WTC11 (cell line): ENCODE results near the gene PCBP3. TPM values are rescaled to one million over a fixed set of nuclear protein-coding genes. Genes with fewer than 3 reads are reported as not detected.

ENCODE experiments used
- ATAC-seq: fragments of 200-7000 bp; cut with Tn5 transposase; 2 replicates; pipeline ENCODE4 v1.10.0; 2021; ENCODE audit warnings: mild to moderate bottlenecking, moderate library complexity
- CTCF ChIA-PET: fragments of 300-600 bp; sonication (Branson Sonifier 250); formaldehyde crosslinking; loops from one replicate; lab custom pipeline; 2021; ENCODE audit warnings: antibody characterized with exemption; lab: Charles Lee
- POLR2A ChIA-PET: fragments of 350-600 bp; sonication (Branson Sonifier 250); formaldehyde crosslinking; loops from one replicate; lab custom pipeline; 2021; ENCODE audit warnings: antibody characterized with exemption; lab: Charles Lee
- DNase-seq: peaks from one replicate; pipeline ENCODE4 v3.0.0; 2021; ENCODE audit warnings: low spot score
- H3K27ac Mint-ChIP-seq: 2 replicates; pipeline ENCODE4 v1.8.0; 2021; ENCODE audit warnings: mixed read lengths
- H3K27me3 Mint-ChIP-seq: 2 replicates; pipeline ENCODE4 v1.8.0; 2021; ENCODE audit warnings: low read depth, mild to moderate bottlenecking, moderate library complexity, mixed read lengths
- H3K36me3 Mint-ChIP-seq: 2 replicates; pipeline ENCODE4 v1.8.0; 2021; ENCODE audit warnings: mixed read lengths
- H3K4me1 Mint-ChIP-seq: 2 replicates; pipeline ENCODE4 v1.8.0; 2022; ENCODE audit warnings: mixed read lengths
- H3K4me3 Mint-ChIP-seq: 2 replicates; pipeline ENCODE4 v1.8.0; 2021; ENCODE audit warnings: mild to moderate bottlenecking, moderate library complexity, mixed read lengths
- H3K9me3 Mint-ChIP-seq: 2 replicates; pipeline ENCODE4 v1.8.0; 2021; ENCODE audit warnings: mixed read lengths
- CBFB ChIP-seq: sonication (generic); formaldehyde crosslinking; IDR thresholded peaks from 2 replicates; pipeline ENCODE4 v1.8.1; 2022; ENCODE audit warnings: mild to moderate bottlenecking, low read depth, missing genetic modification reagents
- ESRRA ChIP-seq: sonication (generic); formaldehyde crosslinking; IDR thresholded peaks from 2 replicates; pipeline ENCODE4 v1.8.1; 2022; ENCODE audit warnings: mild to moderate bottlenecking, missing genetic modification reagents, borderline replicate concordance
- FOXP1 ChIP-seq: sonication (generic); formaldehyde crosslinking; IDR thresholded peaks from 2 replicates; pipeline ENCODE4 v1.8.0; 2022; ENCODE audit warnings: missing genetic modification reagents, mild to moderate bottlenecking, moderate library complexity, borderline replicate concordance
- FOXP4 ChIP-seq: sonication (generic); formaldehyde crosslinking; IDR thresholded peaks from 2 replicates; pipeline ENCODE4 v1.8.0; 2022; ENCODE audit warnings: mild to moderate bottlenecking, missing genetic modification reagents
- KAT7 ChIP-seq: sonication (generic); formaldehyde crosslinking; IDR thresholded peaks from 2 replicates; pipeline ENCODE4 v1.8.1; 2023; ENCODE audit warnings: missing genetic modification reagents, mild to moderate bottlenecking, borderline replicate concordance
- MAX ChIP-seq: sonication (generic); formaldehyde crosslinking; IDR thresholded peaks from 2 replicates; pipeline ENCODE4 v1.8.0; 2022; ENCODE audit warnings: mild to moderate bottlenecking, missing genetic modification reagents
- PRRX2 ChIP-seq: fragments of 250-450 bp; sonication (Bioruptor Pico); IDR thresholded peaks from 2 replicates; pipeline ENCODE4 v1.8.0; 2021; ENCODE audit warnings: mild to moderate bottlenecking
- RELA ChIP-seq: sonication (generic); formaldehyde crosslinking; IDR thresholded peaks from 2 replicates; pipeline ENCODE4 v1.8.1; 2022; ENCODE audit warnings: missing genetic modification reagents, mild to moderate bottlenecking, borderline replicate concordance
- RORB ChIP-seq: fragments of 250-450 bp; sonication (Bioruptor Pico); IDR thresholded peaks from 2 replicates; pipeline ENCODE4 v1.9.0; 2021; ENCODE audit warnings: mild to moderate bottlenecking
- ZNF138 ChIP-seq: sonication (generic); formaldehyde crosslinking; conservative IDR thresholded peaks from 2 replicates; pipeline ENCODE4 v1.8.1; 2022; ENCODE audit warnings: mild to moderate bottlenecking, moderate library complexity, missing genetic modification reagents
- ZNF219 ChIP-seq: sonication (generic); formaldehyde crosslinking; IDR thresholded peaks from 2 replicates; pipeline ENCODE4 v1.8.0; 2023; ENCODE audit warnings: missing genetic modification reagents, mild to moderate bottlenecking, borderline replicate concordance
- ZNF281 ChIP-seq: sonication (generic); formaldehyde crosslinking; IDR thresholded peaks from 2 replicates; pipeline ENCODE4 v1.8.0; 2023; ENCODE audit warnings: mild to moderate bottlenecking, missing genetic modification reagents
- ZNF317 ChIP-seq: sonication (generic); formaldehyde crosslinking; IDR thresholded peaks from 2 replicates; pipeline ENCODE4 v1.8.1; 2023; ENCODE audit warnings: low read depth, mild to moderate bottlenecking, moderate library complexity, missing genetic modification reagents, borderline replicate concordance
- ZNF671 ChIP-seq: fragments of 250-450 bp; sonication (Bioruptor Pico); IDR thresholded peaks from 2 replicates; pipeline ENCODE4 v1.8.0; 2021; ENCODE audit warnings: mild to moderate bottlenecking
- total RNA-seq: library from RNA; stranded (reverse); gene quantifications from 3 replicates; pipeline ENCODE4 v1.2.3, GENCODE V29; 2021
- TF ChIP-seq, protein P1 (sequence below): sonication (generic); formaldehyde crosslinking; IDR thresholded peaks from 2 replicates; pipeline ENCODE4 v1.8.0; 2023; ENCODE audit warnings: missing genetic modification reagents

PCBP3 gene
- total RNA-seq, 1 experiment from 2014 or later, result 8.5 TPM

DNA sequence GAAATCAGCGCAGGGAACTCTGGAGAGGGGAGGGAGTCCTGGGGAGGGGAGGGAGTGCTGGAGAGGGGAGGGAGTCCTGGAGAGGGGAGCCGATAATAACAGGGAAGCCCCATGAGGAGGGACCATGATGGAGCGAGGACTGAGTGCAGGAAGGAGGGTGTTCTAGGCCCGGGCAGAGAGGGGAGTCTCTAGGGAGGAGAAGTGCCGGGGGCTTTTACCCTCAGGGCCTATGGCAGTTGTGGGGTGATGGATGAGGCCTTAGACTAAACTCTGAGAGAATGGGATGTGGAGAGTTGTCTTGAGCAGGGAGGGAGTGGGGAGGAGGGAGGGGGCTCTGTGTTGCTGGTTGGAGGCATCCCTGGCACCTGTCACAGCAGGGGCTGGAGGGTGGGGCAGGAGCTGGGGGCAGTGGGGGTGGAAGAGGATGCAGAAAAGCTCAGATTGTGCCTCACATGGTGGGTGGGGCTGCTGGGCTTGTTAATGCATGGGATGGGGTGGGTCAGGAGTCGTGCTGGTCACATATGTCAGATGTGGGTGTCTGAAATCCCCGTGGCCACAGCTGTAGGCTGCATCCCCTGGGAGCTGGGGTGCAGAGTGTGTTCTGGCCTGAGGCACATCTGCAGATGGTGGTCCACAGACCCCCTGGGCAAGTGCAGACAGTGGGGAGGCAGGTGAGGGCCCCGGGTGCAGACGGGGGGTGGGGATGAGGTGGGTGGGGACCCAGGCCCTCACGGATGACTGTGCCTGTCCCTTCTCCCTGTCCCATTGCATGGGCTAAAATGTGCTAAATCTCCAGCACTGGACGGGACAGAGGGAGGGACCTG is 249.6 kb downstream of the PCBP3 start:
- ChIA-PET CTCF (interaction anchor here (0.6 to 1.5 kb wide), 2 partner anchors 13 to 30 kb away, joined by 3 read pairs; no protein-coding TSS in a partner anchor), POLR2A (no interaction called here)
- no peaks in the 10 kb centered on the region for H3K36me3 Mint-ChIP-seq
- no peak for TF ChIP-seq FOXP1 (CRISPR knock-in tag)
- DNase-seq (no peak), ATAC-seq (no peak)
- no peaks in the 10 kb centered on the region for H3K9me3 Mint-ChIP-seq
- H3K4me1 Mint-ChIP-seq, result no peaks in the 10 kb centered on the region
- H3K4me3 Mint-ChIP-seq, result no peak overlapping the region
- H3K27me3 Mint-ChIP-seq, result no peaks in the 10 kb centered on the region; the same call in none of the 2 replicates
- no peak overlapping the region for H3K27ac Mint-ChIP-seq

DNA sequence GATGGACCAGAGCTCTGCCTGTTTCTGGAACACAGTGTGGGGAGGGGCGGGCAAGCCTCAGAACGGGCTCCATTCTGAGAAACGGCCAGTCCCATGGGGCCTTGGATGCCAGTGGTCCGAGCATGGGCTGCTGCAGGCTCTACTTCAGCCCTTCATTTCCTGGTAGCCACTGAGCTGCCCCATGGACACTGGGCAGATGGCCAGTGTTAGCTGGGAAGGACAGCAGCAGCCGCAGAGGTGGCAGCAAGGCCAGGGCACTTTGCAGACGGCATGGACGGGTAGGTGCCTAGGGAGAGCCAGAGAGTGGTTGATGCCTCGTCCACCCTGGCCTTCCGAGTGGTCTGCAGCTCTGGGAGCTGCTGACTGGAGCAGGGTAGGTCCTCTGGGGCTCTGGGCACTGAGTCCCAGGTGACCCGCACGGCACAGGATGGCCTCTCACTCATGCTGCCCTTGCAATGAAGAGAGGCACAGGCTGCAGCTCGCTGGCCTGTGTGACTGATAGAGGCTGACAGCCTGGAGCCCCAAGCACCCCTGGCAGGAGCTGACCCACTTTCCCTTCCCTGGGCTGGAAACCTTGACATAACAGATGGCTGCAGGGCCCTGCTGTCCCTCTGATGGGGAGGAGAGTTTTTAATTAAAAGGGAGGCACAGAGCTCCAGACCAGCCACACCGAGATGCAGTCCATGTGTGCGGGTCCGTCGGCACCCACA is 250.4 kb downstream of the PCBP3 start:
- ChIA-PET CTCF (interaction anchor here (0.7 to 1.5 kb wide), 3 partner anchors 14 to 29 kb away, joined by 3 to 4 read pairs (median 3); no protein-coding TSS in a partner anchor), POLR2A (no interaction called here)
- TF ChIP-seq MAX (CRISPR knock-in tag) (no peak), ESRRA (CRISPR knock-in tag) (no peak)
- H3K27me3 Mint-ChIP-seq, result no peaks in the 10 kb centered on the region; the same call in none of the 2 replicates
- H3K9me3 Mint-ChIP-seq, result no peaks in the 10 kb centered on the region
- H3K4me3 Mint-ChIP-seq, result no peak overlapping the region
- no peaks in the 10 kb centered on the region for H3K36me3 Mint-ChIP-seq
- ATAC-seq (no peak), DNase-seq (no peak)
- H3K4me1 Mint-ChIP-seq, result no peaks in the 10 kb centered on the region
- H3K27ac Mint-ChIP-seq, result no peak overlapping the region

DNA sequence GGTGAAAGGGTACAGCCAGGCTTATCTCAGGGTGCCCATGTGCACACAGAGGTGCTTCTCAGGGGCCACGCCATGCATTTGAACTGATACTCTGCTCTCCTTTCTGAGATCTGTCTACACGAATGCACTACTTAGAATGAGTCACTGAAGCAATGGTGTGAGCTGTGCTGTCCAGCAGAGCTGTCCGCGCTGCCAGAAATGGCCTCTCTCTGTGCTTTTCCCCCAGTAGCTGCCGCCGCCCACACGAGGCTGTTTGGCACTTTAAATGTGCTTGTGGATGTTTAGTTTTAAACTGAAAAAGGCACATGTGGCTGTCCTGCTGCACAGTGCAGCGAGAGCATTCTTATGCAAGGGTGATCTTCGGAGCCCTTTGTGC is 250.9 kb downstream of the PCBP3 start:
- H3K4me3 Mint-ChIP-seq, result no peak overlapping the region
- no peak for ATAC-seq

More for the DNA sequence above, 250.9 kb downstream of the PCBP3 start:
- ChIA-PET CTCF (interaction anchor here (1.2 kb wide), 1 partner anchor 14 kb away, joined by 4 read pairs; no protein-coding TSS in a partner anchor), POLR2A (no interaction called here)
- Mint-ChIP-seq H3K4me1 (no peaks in the 10 kb centered on the region), H3K27me3 (no peaks in the 10 kb centered on the region; the same call in none of the 2 replicates), H3K36me3 (no peaks in the 10 kb centered on the region), H3K9me3 (no peaks in the 10 kb centered on the region), H3K27ac (no peak overlapping the region; the same call in 1 of the 2 replicates)
- no peak for DNase-seq
- no peak for TF ChIP-seq ZNF138 (CRISPR knock-in tag)
- TF ChIP-seq KAT7 (CRISPR knock-in tag), result no peak
- TF ChIP-seq, protein P1, sequence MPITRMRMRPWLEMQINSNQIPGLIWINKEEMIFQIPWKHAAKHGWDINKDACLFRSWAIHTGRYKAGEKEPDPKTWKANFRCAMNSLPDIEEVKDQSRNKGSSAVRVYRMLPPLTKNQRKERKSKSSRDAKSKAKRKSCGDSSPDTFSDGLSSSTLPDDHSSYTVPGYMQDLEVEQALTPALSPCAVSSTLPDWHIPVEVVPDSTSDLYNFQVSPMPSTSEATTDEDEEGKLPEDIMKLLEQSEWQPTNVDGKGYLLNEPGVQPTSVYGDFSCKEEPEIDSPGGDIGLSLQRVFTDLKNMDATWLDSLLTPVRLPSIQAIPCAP (CRISPR knock-in tag), result no peak
- TF ChIP-seq FOXP4 (CRISPR knock-in tag), result no peak
- TF ChIP-seq PRRX2 (CRISPR knock-in tag), result no peak
- TF ChIP-seq ZNF219 (CRISPR knock-in tag), result no peak
- TF ChIP-seq ZNF281 (CRISPR knock-in tag), result no peak
- no peak for TF ChIP-seq RORB (CRISPR knock-in tag)
- no peak for TF ChIP-seq RELA
- no peak for TF ChIP-seq ZNF671 (CRISPR knock-in tag)
- TF ChIP-seq MAX (CRISPR knock-in tag), result no peak
- no peak for TF ChIP-seq CBFB (CRISPR knock-in tag)
- no peak for TF ChIP-seq ZNF317 (CRISPR knock-in tag)
